ENCODE measurements around the gene SLC35F6.
A peak's percentile ranks its signal among the peaks of the same experiment; 100 is the strongest.
"Not testable (repeated sequence)": the region's sequence is repeated elsewhere in the genome, so short reads cannot be mapped to it uniquely, and the experiment has no call there.

SLC35F6 gene

DNA sequence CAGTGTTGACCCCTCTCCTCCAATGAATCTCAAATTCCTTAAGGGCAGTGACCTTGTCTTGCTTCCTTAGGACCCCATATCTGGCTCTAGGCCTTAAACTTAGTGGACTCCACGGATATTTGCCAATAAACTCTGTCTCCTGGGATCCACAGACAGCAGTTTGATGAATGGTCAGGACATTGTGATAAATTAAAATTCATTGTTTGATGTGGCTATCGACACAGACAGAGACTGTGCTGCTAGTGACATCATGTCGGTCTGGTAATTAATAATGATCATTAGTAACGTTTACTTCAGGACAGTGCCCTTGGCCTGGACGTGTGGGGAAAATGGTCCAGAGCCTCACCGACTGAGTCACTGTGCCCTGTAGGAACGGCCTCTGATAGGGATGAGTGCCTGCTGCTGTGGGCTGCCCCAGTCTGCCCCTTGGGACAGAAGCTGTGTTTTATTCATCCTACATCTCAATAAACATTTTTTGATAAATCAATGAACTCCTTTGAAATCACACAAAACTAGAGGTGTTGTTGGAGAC is 5.2 kb upstream of the SLC35F6 start:
- DNase-seq = no peak

DNA sequence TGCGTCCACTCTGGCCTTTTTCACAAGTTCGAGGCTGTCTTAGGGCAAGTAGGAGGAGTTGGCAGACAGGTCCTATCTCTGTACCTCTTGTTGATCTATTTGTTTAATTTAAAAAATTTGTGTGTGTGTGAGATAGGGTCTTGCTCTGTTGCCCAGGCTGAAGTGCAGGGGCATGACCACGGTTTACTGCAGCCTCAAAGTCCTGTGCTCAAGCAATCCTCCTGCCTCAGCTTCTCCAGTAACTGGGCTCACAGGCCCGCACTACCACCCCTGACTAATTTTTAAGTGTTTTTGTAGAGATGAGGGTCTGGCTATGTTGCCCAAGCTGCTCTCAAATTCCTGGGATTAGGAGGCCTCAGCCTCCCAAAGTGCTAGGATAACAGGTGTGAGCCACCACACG is 4.2 kb upstream of the SLC35F6 start:
- no peak for DNase-seq

DNA sequence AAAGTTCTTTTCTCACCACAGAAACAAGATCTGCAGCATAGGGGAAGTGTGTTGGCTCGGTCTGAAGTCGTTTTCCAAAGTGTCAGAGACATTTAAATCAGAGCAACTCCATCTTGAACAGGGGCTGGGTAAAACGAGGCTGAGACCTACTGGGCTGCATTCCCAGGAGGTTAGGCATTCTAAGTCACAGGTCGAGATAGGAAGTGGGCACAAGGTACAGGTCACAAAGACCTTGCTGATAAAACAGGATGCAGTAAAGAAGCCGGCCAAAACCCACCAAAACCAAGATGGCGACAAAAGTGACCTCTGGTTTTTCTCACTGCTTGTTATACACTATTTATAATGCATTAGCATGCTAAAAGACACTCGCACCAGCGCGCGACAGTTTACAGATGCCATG is 3.1 kb upstream of the SLC35F6 start:
- DNase-seq = not testable (repeated sequence)

DNA sequence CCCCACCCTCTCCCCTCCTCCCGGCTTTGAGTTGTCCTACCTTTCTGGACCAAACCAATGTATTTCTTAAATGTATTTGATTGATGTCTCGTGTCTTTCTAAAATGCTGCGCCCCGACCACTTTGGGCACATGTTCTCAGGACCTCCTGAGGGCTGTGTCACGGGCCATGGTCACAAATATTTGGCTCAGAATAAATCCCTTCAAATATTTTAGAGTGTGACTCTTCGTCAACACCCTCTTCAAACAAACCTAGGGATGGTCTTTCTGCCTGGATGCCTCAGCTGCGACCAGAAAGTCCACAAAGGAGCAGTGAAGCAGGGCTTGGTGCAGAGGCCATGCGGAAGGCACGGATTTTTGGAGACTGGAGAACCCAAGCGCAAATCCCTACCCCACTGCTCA is 1.1 kb upstream of the SLC35F6 start:
- no peak for DNase-seq

DNA sequence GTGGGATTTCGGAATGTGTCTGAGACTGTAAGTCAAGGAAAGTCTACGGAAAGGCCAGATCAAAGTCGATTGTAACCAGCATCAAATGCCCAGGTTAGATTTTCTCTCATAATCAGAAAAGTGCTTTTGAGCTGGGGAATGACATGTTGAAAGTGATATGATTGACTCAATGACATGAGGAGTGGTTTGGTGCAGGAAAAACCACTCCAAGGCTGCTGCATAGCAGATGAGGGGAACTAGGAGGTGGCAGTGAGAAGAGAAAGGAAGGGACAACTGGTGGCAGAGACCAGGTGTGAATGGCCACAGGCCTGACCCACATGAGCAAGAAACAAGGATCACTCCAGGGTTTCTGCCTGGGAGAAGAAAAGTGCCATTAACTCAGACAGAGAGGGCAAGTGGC is 822 bp downstream of the SLC35F6 start:
- no peak for DNase-seq

DNA sequence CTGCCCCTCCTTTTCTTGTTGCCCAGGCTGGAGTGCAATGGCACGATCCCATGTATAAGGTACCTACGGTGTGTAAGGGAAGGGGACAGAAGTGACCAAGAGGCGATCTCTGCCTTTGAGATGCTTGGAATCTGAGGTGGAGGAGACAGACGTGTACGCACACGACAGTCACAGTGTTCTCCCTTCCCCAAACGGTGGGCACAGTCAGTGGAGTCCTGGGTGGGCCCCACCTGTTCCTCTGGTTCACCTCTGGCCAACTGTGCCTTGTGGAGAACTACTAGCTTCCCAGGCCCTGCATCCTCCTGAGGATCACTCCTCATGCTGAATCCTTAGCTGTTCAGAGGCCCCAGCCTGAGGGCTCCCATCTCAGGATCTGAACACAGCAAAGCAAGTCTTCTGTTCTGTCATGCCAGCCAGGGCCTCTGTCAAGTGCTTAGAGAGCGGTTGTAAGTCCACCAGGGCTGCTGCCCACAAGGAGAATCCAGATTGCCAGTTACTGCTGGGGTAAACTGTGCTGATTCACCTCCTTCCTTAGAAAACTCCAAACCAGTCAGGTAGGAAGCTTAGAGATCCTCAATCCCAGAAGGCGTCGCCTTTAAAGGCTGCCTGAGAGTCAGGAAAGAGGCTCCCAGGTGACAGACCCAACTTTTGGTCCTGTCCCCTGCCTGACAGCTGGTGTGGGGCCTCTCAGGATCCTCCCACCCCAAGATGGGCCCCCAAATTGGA is 1.6 kb downstream of the SLC35F6 start:
- DNase-seq = no peak

DNA sequence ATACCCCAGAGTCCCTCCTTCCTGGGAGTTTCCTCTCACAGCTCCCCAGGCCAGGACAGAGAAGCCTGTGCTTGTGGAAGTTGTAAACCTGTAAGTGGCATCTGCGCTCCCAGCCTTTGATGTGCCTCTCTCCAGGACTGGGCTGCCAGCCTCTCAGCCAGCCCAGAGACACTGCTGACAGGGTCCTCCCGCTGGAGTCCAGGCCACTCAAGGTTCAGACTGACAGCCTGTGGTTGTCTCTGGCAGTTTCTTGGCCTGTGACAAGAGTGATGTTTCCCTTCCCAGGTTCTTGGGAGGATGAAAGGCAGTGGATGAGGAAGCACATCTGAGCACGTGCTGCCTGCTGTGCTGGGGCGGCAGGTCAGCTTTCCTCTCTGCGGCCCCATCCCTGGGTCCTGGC is 3.0 kb downstream of the SLC35F6 start:
- DNase-seq = no peak

DNA sequence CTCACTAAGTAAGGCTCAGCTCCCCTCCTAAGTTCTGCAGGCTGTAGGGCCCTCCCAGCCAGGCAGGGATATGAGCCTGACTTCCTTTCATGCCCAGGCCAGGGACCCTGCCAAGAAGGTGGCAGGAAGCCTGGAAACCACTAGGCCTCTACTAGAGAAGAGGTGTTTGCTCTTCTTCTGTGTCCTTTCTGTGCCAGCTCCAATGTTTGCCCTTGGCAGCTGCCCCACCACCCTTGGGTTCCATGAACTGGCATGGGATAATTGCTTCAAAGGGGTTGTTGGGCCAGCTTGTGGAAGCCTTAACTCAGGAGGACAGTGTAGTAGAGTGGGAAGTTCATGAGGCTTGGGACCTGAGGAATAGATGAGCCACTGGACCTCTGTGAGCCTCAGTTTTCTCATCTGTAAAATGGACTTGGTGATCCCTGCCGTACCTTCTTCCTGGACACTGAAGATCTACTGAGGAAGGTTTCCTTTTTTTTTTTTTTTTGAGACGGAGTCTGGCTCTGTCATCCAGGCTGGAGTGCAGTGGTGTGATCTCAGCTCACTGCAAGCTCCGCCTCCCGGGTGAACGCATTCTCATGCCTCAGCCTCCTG is 3.9 kb downstream of the SLC35F6 start:
- DNase-seq = peak; percentile 90

DNA sequence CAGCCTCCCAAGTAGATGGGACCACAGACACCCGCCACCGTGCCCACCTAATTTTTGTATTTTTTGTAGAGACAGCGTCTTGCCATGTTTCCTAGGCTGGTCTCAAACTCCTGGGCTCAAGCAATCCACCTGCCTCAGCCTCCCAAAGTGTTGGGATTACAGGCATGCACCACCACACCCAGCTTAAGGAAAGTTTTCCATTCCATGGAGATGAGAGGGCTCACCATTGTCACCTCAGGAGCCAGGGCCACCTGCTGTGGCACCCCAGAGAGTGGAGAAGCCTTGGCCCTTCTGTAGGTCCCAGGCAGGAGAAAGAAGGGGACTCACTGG is 4.6 kb downstream of the SLC35F6 start:
- no peak for DNase-seq

DNA sequence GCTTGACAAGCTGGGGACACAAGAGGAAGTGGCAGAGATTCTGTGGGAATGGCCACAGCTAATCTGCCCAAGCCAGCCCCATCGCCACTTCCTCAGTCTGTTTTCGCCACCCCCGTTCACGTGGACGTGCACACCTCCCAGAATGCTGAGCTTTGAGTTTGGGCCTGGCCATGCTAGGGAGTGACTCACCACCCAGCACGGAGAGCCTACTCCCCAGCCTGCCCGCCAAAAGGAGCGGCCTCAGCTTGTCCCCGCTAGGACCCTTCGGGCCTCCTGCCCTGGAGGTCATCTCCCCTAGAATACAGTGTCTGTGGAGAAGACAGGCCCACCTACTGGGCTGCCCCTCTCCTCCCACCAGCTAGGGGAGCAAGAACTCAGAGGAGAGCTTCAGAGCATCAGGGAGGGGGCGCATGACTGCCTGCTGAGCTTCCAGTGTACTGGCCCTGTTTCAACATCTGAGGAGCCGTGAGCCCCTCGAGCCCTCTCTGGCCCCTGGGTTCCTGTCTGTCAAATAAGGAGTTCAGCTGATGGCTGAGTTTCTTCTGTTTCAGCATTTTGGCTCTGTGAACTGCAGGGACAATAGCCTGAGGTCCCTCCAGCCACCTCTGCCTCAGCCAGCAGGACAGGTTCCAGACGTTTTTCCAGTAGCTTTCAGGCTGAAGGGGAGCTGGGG is 5.1 kb downstream of the SLC35F6 start:
- no peak for DNase-seq

DNA sequence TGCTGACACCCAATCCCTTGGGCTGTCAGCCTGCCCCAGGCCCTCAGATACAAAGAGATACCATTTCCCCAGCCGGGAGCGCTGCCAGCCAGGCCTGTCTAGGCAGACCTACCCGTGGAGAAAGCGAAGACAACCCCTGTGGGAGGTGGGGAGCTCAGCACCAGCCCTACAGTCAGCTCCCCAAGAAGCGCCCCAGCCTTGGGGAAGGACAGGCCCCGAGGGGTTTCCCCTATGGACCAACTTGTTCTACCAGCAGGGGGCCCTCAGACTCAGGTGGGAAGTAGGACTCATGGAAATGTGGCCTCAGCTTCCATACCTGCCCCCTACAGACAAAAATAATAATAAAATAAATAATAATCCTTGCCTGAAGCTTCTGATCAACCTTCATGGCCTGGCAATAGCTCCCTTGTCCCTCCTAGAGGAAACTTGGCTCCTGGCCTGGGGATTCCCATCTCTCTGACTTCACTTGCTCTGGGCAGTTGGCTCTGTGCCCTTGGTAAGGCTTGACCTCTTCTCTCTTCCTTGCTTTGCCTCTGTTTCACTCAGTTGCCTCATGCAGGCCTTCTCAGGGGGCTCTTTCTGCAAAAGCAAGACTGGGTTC is 7.0 kb downstream of the SLC35F6 start:
- DNase-seq = peak; percentile 51

DNA sequence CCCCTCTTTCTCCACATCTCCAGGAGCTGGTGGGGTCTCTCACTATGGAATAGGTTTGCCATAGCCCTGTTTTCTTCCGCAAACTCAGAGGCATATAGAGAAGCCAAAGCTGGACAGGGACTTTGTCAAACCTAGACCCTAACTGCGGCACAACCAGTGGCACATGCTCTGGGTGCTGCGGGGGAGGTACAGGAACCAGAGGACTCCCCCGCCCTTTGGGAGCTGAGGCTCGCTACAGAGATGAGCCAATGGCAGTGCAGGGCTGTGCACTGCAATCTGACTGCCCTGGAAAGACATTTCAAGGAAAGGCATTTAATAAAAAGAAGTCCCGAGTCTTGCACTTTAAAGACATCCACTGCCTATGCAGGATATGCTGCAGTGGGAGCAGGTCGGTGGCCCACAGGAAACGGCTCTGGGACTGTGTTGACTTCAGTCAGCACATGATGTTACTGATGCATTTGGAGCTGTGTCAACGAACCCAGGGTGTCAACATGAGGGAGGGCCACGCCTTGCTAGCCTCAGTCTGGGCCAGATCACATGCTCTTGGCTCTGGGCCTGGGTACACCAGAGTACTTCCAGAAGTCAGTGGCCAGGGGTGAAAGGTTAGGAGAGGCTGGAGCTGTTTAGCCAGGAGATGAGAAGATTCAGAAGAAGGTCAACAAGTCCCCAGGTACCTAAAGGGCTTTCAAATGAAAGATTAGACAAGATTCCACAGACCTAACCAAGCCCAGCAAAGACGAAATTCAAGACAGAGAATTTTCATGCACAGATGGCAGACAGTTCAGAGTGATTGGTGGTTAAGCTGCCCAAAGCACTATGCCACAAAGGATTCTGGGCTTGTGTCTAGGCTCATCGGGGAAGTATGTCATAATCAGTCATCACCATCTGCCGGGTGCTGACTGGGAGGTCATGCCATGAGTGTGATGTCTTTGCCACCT is 8.2 kb downstream of the SLC35F6 start:
- peak; percentile 83 for DNase-seq

DNA sequence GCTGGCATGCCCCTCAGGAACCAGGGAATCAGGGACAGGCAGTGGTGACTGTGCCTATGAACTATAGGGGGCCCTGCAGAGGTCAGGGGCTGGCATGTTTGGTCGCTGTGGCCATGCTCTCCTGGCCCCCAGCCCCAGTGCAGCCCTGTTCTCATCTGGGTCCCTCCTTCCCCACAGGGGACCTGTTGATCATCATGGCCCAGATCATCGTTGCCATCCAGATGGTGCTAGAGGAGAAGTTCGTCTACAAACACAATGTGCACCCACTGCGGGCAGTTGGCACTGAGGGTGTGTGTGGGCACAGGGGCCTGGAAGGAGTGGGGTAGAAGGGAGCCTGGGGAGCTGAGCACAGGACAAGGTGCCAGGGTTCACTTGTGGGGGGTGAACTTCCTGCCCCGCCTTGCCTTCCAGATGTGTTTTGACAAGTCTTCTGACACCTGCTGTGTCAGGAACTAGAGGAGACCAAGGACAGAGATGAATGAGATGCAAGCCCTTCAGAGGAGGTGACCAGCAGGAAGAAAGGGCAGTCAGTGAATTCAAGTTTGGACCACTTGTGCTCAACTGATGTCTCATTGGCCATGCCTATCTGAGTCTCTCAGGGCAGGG is 12.2 kb downstream of the SLC35F6 start:
- DNase-seq = no peak

DNA sequence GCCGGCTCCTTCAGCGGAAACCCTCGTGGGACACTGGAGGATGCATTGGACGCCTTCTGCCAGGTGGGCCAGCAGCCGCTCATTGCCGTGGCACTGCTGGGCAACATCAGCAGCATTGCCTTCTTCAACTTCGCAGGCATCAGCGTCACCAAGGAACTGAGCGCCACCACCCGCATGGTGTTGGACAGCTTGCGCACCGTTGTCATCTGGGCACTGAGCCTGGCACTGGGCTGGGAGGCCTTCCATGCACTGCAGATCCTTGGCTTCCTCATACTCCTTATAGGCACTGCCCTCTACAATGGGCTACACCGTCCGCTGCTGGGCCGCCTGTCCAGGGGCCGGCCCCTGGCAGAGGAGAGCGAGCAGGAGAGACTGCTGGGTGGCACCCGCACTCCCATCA is 14.0 kb downstream of the SLC35F6 start:
- DNase-seq = no peak

DNA sequence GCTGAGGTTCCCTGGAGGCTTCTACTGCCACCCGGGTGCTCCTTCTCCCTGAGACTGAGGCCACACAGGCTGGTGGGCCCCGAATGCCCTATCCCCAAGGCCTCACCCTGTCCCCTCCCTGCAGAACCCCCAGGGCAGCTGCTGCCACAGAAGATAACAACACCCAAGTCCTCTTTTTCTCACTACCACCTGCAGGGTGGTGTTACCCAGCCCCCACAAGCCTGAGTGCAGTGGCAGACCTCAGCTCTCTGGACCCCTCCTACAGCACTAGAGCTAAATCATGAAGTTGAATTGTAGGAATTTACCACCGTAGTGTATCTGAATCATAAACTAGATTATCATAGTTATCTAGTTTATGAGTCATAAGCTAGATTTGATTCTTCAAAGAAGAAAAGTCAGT is 14.4 kb downstream of the SLC35F6 start:
- DNase-seq = no peak

DNA sequence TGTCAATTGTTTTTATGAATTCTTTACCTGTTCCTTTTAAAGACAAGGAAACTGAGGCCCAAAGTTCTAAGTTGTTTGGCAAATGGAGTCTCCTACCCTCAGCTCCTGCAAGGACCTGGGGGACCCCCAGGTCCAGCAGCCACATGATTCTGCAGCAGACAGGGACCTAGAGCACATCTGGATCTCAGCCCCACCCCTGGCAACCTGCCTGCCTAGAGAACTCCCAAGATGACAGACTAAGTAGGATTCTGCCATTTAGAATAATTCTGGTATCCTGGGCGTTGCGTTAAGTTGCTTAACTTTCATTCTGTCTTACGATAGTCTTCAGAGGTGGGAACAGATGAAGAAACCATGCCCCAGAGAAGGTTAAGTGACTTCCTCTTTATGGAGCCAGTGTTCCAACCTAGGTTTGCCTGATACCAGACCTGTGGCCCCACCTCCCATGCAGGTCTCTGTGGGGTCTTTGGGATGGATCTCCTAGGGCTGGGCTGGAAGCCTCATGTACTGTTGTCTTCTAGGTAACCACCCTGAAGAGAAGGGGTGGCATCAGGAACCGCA is 16.2 kb downstream of the SLC35F6 start:
- no peak for DNase-seq

DNA sequence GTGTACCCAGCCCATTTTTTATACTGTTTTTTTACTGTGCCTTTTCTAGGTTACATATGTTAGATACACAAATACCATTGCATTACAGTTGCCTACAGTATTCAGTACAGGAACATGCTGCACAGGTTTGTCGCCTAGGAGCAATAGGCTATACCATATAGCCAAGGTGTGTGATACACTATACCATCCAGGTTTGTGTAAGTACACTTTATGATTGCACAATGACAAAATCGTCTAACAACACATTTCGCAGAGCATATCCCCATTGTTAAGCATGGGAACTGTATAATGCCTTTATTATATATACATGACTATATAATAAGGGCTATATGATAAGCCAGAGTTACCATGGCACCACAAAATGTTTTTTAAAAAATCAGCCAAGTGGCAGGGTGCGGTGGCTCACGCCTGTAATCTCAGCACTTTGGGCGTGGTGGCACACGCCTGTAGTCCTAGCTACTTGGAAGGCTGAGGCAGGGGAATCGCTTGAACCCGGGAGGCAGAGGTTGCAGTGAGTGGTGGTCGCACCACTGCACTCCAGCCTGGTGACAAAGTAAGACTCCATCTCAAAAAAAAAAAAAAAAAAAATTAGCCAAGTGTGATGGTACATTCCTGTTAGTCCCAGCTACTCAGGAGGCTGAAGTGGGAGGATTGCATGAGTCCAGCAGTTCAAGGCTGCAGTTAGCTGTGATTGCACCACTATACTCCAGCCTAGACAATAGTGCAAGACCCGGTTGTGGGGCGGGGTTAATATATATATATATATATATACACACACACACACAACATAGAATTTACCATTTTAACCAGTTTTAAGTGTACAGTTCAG is 19.0 kb downstream of the SLC35F6 start:
- DNase-seq = no peak

DNA sequence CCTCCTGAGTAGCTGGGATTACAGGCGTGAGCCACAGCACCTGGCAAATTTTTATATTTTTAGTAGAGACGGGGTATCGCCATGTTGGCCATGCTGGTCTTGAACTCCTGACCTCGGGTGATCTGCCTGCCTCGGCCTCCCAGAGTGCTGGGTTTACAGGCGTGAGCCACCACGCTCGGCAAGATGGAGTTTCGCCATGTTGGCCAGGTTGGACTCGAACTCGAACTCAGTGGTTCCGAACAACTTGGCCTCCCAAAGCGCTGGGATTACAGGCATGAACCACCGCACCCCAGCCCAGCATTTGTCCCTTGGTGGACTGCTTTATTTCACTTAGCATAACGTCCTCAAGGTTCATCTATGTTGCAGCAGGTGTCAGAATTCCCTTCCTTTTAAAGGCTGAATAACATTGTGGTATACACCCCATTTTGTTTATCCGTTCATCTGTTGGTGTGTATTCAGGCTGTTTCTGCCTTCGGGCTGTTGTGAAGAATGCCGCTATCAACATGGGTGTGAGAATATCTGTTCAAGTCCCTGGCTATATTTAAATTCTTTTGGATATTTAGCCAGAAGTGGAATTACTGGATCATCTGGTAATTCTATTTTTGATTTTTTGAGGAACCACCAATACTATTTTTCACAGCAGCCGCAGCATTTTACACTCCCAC is 20.6 kb downstream of the SLC35F6 start:
- DNase-seq = no peak

DNA sequence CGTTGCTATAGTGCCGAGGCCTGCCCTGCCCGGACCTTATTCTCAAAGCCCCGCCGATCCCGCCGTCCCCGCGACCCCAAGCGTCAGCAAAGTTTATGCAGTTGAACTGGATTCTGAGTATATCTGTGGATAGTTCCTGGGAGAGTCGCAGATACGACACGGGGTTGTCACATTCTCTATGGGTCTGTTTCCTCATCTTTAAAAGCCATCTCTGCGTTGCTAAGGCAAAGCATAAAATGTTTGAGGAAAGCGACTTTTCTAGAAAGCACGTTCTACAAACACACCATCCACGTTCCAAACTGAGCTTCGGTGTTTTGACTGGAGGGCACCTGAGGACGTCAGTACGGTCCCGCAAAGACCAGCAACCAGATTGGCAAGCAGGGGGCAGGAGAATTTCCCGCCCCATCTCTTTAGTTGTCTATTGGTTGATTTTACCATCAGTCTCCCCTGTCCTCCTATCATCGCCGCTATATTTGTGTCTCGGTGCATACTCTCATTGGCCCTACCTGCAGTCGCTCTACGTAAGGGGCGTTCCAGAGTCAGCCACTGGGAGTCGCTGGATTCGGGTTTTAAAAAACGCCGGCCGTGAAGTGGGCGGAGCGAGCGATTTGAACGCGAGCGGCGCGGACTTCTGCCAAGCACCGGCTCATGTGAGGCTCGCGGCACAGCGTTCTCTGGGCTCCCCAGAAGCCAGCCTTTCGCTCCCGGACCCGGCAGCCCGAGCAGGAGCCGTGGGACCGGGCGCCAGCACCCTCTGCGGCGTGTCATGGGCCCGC is 21.5 kb downstream of the SLC35F6 start, which contains the start of gene CENPA:
CENPA (plus strand) TSS at position 626 of the 776 bp plus-strand sequence; CDS start at position 767, 141 bp downstream.
- DNase-seq = peak; percentile 97
